ENCODE data around the gene NARF. TPM values are rescaled to one million over a fixed set of nuclear protein-coding genes. Genes with fewer than 3 reads are reported as not detected.

NARF gene
- total RNA-seq, 1 donor from 2014 or later, result 65.7 TPM

DNA sequence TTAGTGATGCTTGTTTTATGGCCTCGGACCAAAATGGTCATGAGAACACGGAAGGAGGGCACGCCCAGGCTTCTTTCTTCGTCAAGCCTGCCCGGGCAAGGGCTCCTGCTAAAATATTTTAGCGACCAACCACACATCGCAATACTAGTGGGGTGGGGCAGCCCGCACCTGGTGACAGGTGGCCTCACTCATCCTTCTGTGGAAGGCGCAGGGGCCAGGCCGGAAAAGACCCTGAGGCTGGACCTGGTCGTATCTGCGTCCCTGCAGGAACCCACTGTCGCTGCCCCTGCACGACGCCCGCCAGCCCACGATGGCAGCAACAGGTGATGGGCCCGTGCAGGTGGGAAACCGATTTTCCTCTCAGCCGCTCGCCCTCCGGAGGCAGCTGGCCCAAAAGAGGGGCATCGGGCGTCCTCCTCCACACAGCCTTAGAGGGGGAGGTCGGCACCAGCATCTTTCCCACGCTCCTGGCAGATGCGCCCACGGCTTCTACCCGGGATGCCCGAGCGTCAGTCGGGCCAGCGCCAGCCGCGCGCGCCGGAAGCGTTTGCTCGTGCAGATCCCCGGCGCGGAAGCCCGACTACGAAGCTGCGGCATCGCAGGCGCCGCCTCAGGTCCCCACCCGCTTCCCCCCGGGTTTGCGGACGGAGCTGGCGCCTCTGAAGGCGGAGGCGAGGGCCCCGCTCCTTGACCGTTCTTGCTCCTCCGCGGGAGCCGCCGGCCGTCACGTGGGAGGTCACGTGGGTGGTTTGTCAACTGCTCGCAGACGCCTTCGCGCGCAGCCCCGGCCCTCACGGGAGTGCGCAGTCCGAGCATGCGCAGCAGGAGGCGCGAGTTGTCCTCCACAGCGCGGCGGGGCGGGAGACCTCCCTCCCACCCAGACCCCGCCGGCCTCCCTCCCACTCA lies 38.2 kb downstream of the NARF start:
- H3K27me3 Mint-ChIP-seq (ENCODE audit: unreplicated experiment), result no peaks in the 10 kb centered on the region
- peak overlapping the region; percentile 60 for H3K27ac Mint-ChIP-seq (ENCODE audit: unreplicated experiment)
- peaks cover 25% of the 10 kb centered on the region for H3K4me1 Mint-ChIP-seq (ENCODE audit: unreplicated experiment)
- peak overlapping the region; percentile 68 for H3K4me3 Mint-ChIP-seq (ENCODE audit: unreplicated experiment)
- no peaks in the 10 kb centered on the region for H3K9me3 Mint-ChIP-seq (ENCODE audit: unreplicated experiment)
- peak; percentile 98 for DNase-seq (ENCODE audit: extremely low spot score, unreplicated experiment)
- no peaks in the 10 kb centered on the region for H3K36me3 Mint-ChIP-seq (ENCODE audit: unreplicated experiment)
- TF ChIP-seq CTCF (IDR thresholded peaks at IDR 0.05), result no peak

- peak overlapping the region; percentile 82 for H3K4me3 Mint-ChIP-seq (ENCODE audit: unreplicated experiment)
- no peak for DNase-seq (ENCODE audit: extremely low spot score, unreplicated experiment)
- H3K36me3 Mint-ChIP-seq (ENCODE audit: unreplicated experiment), result no peaks in the 10 kb centered on the region
- peaks cover 25% of the 10 kb centered on the region for H3K4me1 Mint-ChIP-seq (ENCODE audit: unreplicated experiment)
- TF ChIP-seq CTCF (IDR thresholded peaks at IDR 0.05), result no peak
- H3K27me3 Mint-ChIP-seq (ENCODE audit: unreplicated experiment), result no peaks in the 10 kb centered on the region
- no peaks in the 10 kb centered on the region for H3K9me3 Mint-ChIP-seq (ENCODE audit: unreplicated experiment)
- H3K27ac Mint-ChIP-seq (ENCODE audit: unreplicated experiment), result peak overlapping the region; percentile 90
Observed at GRCh38 chr17:82497483-82498405, 39.2 kb downstream of the NARF start.

DNA sequence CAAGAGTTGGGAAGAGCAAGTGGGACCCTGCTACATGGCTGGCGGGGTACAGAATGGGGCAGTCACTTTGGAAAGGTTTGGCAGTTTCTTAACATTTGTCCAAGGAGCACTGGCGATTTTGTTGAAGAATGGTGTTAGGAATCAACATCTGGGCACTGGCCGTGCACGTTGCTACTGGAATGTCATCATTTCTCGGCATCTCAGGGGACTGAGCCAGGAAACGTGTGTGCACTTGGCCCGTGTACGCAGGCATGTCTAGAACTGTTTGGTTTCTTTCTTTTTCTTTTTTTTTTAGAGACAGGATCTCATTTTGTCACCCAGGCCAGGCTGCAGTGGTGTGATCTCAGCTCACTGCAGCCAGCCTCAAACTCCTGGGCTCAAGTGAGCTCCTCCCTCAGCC lies 43.7 kb downstream of the NARF start:
- Mint-ChIP-seq H3K36me3 (ENCODE audit: unreplicated experiment) (no peaks in the 10 kb centered on the region), H3K27me3 (ENCODE audit: unreplicated experiment) (no peaks in the 10 kb centered on the region), H3K4me1 (ENCODE audit: unreplicated experiment) (peaks cover 13% of the 10 kb centered on the region), H3K27ac (ENCODE audit: unreplicated experiment) (no peak overlapping the region), H3K9me3 (ENCODE audit: unreplicated experiment) (no peaks in the 10 kb centered on the region), H3K4me3 (ENCODE audit: unreplicated experiment) (no peak overlapping the region)
- no peak for TF ChIP-seq CTCF (IDR thresholded peaks at IDR 0.05)
- no peak for DNase-seq (ENCODE audit: extremely low spot score, unreplicated experiment)

DNA sequence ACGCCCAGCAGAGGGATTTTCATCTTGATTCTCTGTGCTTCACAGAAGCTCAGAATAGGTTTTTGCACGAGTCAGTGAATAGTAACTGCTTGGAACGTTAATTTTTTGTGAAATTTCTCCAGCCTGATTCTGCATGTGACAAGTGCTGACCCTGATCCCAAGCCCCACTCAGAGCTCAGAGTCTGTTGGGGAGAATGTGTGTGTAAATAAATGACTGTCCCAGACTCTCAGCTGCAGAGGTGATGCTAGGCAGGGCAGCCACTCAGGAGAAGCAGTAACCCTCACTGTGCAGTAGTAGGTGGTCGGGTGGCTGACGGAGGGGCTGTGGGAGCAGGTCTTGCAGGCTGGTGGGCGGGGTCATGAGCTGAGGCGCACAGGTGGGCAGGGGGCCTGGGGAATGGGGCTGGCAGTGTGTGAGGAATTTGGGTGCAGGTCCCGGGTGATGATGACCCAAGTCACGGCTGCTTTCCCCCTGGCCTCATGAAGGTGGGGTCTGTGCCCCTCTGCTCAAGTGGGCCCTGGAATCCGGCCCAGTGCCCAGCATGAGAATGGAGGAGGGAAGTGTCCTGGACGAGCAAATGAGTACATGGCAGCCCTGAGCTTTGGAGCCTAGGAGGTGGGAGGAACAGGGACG lies 44.7 kb downstream of the NARF start:
- no peak for DNase-seq (ENCODE audit: extremely low spot score, unreplicated experiment)
- H3K27me3 Mint-ChIP-seq (ENCODE audit: unreplicated experiment), result no peaks in the 10 kb centered on the region
- H3K27ac Mint-ChIP-seq (ENCODE audit: unreplicated experiment), result no peak overlapping the region
- peaks cover 7% of the 10 kb centered on the region for H3K4me1 Mint-ChIP-seq (ENCODE audit: unreplicated experiment)
- no peak overlapping the region for H3K4me3 Mint-ChIP-seq (ENCODE audit: unreplicated experiment)
- no peaks in the 10 kb centered on the region for H3K36me3 Mint-ChIP-seq (ENCODE audit: unreplicated experiment)
- no peaks in the 10 kb centered on the region for H3K9me3 Mint-ChIP-seq (ENCODE audit: unreplicated experiment)
- no peak for TF ChIP-seq CTCF (IDR thresholded peaks at IDR 0.05)

Measured in osteocyte (in vitro differentiated cells).